NCI-H345 treated with DMSO at 0.1 percent for 48 hours (cell line): Measurements from ENCODE around the gene SERPINB2.
A peak's percentile ranks its signal among the peaks of the same experiment; 100 is the strongest.

Experiments used
- DNase-seq: peaks from one replicate; lab custom pipeline; 2025; ENCODE audit not compliant: unreplicated experiment; lab: John Stamatoyannopoulos, UW

SERPINB2 gene

DNA sequence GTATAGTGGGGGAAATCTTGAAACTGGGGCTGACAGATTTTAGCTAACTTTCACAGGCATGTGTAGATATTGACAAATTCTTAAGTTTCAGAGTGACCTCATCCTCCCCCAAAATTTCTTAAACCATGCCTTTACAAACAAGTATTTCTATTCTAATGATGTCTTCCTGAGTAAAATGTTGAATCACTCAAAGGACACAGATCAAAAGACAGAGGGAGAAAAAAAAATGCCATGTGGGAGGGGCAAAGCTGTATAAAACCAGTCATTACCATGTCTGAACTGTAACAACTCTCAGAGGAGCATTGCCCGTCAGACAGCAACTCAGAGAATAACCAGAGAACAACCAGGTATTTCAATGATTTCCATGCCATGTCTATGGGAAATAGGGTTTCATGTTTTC is at the start of gene SERPINB2:
Gene SERPINB2 (plus strand): TSS at position 282 of the 400 bp plus-strand sequence. CDS start 3,740 bp downstream, outside the sequence.
- no peak for DNase-seq

GRCh38 chr18:63843008-63843407 is 44.5 kb upstream of the SERPINB2 start:
- no peak for DNase-seq

- DNase-seq: peak; percentile 44
Observed at GRCh38 chr18:63844254-63844653, 43.3 kb upstream of the SERPINB2 start.

GRCh38 chr18:63848159-63848558 is 39.3 kb upstream of the SERPINB2 start:
- peak; percentile 33 for DNase-seq

DNA sequence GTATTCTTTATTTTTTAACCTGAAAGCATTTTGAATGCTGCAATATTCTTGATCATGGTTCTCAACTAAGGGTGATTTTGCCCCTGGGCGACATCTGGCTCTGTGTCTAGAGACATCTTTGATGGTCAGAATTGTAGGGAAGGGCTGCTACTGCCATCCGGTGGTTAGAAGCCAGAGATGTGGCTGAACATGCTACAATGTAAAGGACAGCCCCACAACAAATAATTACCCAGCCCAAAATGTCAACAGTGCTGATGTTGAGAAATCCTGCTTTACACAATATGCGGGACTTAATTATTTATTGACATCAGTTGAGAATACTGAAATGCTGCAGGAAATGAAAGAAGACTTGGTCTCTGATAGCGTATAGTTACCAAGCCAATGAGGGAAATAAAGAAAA is 37.5 kb upstream of the SERPINB2 start:
- peak; percentile 11 for DNase-seq

DNA sequence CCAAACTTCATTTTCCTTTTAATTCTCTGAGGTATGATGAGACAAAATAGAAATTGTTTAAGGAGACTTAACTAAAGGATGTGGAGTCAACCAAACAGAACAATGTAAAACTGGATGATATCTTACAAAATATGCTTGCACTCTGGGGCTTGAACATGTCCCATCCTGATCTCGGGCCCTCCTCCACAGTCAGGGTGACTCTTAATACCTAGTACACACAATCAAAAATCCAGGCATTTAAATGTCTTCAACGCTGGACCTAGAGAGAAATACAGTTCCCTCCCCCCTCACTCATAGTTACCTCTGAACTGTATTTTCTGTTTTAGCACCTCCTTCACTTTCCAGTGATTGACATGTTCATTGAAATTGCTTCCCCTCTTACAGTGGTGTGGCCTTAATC is 36.9 kb upstream of the SERPINB2 start:
- DNase-seq: no peak

DNA sequence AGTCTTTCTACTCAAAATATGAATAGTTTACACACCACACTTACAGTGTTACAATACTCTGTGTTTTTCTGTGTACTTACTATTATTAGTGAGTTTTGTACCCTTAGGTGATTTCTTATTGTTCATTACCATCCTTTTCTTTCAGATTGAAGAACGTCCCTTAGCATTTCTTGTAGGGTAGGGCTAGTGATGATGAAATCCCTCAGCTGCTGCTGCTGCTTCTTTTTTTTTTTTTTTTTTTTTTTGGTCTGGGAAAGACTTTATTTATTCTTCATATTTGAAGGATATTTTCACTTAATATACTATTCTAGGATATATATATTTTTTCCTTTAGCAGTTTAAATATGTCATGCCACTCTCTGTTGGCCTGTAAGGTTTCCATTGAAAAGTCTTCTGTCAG is 29.0 kb upstream of the SERPINB2 start:
- DNase-seq: no peak

DNA sequence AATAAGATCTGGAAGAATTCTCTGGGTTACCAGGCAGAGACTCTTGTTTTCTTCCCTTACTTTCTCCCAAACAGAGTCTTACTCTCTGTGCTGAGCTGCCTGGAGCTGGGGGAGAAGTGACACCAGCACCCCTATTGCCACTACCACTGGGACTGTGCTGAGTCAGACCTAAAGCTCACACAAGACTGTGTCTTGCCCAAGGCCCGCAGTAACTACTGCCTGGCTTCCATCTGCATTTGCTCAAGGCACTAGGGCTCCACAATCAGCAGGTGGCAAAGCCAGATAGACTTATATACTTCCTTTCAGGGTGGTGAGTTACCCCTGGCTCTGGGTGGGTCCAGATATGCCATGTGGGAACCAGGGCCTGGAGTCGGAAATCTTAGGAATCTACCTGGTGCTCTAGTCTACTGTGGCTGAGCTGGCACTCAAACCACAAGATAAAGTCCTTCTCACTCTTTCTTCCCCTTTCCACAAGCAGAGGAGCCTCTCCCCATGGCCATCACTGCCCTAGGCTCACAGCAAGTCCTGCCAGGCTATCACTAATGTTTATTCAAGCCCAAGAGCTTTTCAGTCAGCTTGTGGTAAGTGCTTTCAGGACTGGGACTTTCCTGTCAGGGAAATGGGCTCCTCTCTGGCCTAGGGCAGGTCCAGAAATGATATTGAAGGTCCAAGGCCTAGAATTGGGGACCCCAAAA is 27.6 kb upstream of the SERPINB2 start:
- no peak for DNase-seq

GRCh38 chr18:63860531-63860930 is 27.0 kb upstream of the SERPINB2 start:
- DNase-seq: no peak

GRCh38 chr18:63867368-63868125 is 20.0 kb upstream of the SERPINB2 start:
- no peak for DNase-seq

- no peak for DNase-seq
Observed at GRCh38 chr18:63868546-63868945, 19.0 kb upstream of the SERPINB2 start.

DNA sequence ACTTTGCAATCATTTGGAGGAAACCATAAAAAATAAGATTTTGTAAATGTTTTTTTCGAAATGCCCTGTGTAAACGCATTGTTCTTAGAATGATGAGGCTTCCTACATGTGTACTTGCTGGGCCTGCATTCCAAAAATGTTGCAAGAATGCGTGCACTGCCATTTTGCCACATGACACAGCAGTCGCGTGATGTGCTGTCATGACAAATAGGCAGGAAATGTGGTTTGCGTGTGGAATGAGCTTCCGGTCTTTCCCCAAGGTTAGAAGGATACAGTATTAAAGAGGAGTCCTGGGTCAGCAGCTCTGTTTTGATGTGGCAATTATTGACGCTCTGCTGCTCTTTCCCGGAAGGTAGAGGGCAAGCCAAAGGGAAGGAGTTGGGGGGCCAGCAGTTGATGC is 18.1 kb upstream of the SERPINB2 start:
- DNase-seq: no peak

DNA sequence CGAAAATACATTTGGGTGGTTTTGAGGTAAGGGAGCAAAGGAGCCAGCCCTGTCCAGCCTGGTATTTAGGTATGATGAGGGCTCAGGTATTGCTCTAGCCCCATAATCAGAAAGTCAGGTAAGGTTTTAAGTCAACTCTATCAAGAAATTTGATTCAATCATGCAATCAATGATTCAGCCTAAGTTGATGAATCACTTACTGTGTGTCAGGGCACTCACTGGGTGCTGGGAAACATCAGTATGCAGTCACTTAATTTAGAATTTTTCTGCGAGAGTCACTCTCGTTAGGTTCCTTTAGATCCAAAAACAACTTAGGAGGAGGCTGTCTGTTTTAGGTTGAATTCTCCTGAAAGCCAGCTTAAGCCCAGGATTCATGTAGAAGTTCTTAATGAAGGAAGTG is 17.7 kb upstream of the SERPINB2 start:
- no peak for DNase-seq

- DNase-seq: no peak
Observed at GRCh38 chr18:63871836-63872235, 15.7 kb upstream of the SERPINB2 start.

- DNase-seq: no peak
Observed at GRCh38 chr18:63872586-63872985, 14.9 kb upstream of the SERPINB2 start.

GRCh38 chr18:63878343-63878742 is 9.2 kb upstream of the SERPINB2 start:
- no peak for DNase-seq

DNA sequence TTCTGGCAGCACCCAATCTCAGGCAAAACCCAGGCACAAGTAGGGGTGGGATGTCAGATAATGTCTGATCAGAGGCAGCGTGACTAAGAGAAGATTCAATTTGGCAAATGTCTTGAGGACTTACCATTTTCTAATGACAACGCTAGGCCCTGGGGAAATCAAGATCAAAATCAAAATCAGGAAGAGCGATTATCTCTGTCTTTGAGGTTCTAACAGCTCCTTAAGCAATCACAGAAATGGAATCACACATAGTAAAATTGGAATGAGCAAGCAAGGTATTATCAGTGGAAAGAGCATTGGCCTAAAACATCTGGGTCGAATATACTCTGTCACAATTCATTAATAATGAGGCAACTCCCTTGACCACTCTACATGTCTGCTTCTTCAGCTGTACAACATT is 8.6 kb upstream of the SERPINB2 start:
- DNase-seq: no peak

GRCh38 chr18:63879709-63880108 is 7.8 kb upstream of the SERPINB2 start:
- DNase-seq: no peak

GRCh38 chr18:63881851-63882250 is 5.7 kb upstream of the SERPINB2 start:
- no peak for DNase-seq

GRCh38 chr18:63882333-63883141 is 5.0 kb upstream of the SERPINB2 start:
- no peak for DNase-seq

GRCh38 chr18:63883617-63884016 is 3.9 kb upstream of the SERPINB2 start:
- no peak for DNase-seq
